HL-60 (cell line): ENCODE results near the gene LMLN.
A peak's percentile ranks its signal among the peaks of the same experiment; 100 is the strongest.

ENCODE experiments used
- DNase-seq, 2 experiments: peaks; one replicate each; pipeline ENCODE4 v3.0.0-alpha.2; 2010 to 2020; ENCODE audit warnings: low read depth in 1 of 2, low spot score in 1 of 2
- H3K27ac ChIP-seq: fragments of 250-450 bp; sonication (Bioruptor Pico); replicated peaks from 2 replicates; pipeline ENCODE4 v1.5.1; 2020; ENCODE audit warnings: mild to moderate bottlenecking, moderate library complexity
- H3K27me3 ChIP-seq: fragments of 250-450 bp; sonication (Bioruptor Pico); 2 replicates; pipeline ENCODE4 v1.5.1; 2021; ENCODE audit warnings: mild to moderate bottlenecking, moderate library complexity; ENCODE audit not compliant: insufficient read depth, poor library complexity, severe bottlenecking
- H3K4me3 ChIP-seq: replicated peaks from 2 replicates; pipeline ENCODE4 v1.5.1; 2011; ENCODE audit warnings: mild to moderate bottlenecking, control low read depth, low read length; ENCODE audit not compliant: insufficient read depth
- GABPA ChIP-seq: IDR thresholded peaks from 2 replicates; pipeline ENCODE4 v1.6.1; 2012; ENCODE audit warnings: low read depth
- POLR2AphosphoS5 ChIP-seq: IDR thresholded peaks from 2 replicates; pipeline ENCODE4 v1.6.1; 2012; ENCODE audit warnings: low read depth
- SPI1 ChIP-seq: IDR thresholded peaks from 2 replicates; pipeline ENCODE4 v1.6.1; 2012; ENCODE audit warnings: low read depth, mild to moderate bottlenecking, borderline replicate concordance
- TF ChIP-seq, protein P1 (sequence below): IDR thresholded peaks from one replicate; pipeline ENCODE4 v1.5.1; 2011; ENCODE audit warnings: low read length, control low read depth, inconsistent platforms; ENCODE audit not compliant: insufficient read depth
- TF ChIP-seq, protein P2 (sequence below): IDR thresholded peaks from 2 replicates; pipeline ENCODE4 v1.6.1; 2012; ENCODE audit warnings: low read depth; ENCODE audit not compliant: insufficient replicate concordance

Gene LMLN

DNA sequence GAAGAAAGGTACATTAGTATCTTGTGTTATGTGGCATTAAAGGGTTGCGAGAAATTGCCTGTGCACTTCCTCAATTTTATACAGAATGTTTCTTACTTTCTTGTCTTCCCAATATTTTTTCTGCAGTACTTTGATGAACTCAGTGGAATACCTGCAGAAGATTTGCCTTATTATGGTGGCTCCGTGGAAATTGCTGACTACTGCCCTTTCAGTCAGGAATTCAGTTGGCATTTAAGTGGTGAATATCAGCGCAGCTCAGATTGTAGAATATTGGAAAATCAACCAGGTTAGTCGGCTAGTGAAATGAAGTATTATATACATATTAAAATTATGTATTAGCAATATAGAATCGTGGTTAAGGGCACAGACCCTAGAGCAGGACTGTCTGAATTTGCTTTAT lies 61.3 kb downstream of the LMLN start:
- no peak overlapping the region for H3K27ac ChIP-seq
- no peak for DNase-seq
- H3K4me3 ChIP-seq = no peak overlapping the region
- peak; percentile 75 for TF ChIP-seq SPI1
- TF ChIP-seq, protein P1, sequence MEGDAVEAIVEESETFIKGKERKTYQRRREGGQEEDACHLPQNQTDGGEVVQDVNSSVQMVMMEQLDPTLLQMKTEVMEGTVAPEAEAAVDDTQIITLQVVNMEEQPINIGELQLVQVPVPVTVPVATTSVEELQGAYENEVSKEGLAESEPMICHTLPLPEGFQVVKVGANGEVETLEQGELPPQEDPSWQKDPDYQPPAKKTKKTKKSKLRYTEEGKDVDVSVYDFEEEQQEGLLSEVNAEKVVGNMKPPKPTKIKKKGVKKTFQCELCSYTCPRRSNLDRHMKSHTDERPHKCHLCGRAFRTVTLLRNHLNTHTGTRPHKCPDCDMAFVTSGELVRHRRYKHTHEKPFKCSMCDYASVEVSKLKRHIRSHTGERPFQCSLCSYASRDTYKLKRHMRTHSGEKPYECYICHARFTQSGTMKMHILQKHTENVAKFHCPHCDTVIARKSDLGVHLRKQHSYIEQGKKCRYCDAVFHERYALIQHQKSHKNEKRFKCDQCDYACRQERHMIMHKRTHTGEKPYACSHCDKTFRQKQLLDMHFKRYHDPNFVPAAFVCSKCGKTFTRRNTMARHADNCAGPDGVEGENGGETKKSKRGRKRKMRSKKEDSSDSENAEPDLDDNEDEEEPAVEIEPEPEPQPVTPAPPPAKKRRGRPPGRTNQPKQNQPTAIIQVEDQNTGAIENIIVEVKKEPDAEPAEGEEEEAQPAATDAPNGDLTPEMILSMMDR = no peak
- H3K27me3 ChIP-seq = no peaks in the 10 kb centered on the region

DNA sequence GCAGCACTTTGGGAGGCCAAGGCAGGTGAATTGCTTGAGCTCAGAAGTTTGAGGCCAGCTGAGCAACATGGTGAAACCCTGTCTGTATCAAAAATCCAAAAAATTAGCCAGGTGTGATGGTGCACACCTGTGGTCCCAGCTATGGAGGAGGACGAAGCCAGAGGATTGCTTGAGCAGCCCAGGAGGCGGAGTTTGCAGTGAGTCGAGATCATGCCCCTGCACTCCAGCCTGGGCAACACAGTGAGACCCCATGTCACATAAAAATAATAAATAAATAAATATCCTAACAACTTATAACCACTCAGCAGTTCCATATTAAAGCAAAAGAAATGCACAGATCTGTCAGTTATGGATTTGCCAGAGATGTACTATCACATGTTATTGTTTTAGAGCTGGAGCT lies 62.6 kb downstream of the LMLN start:
- TF ChIP-seq SPI1 (no peak), GABPA (no peak), POLR2AphosphoS5 (no peak)
- TF ChIP-seq, protein P2, sequence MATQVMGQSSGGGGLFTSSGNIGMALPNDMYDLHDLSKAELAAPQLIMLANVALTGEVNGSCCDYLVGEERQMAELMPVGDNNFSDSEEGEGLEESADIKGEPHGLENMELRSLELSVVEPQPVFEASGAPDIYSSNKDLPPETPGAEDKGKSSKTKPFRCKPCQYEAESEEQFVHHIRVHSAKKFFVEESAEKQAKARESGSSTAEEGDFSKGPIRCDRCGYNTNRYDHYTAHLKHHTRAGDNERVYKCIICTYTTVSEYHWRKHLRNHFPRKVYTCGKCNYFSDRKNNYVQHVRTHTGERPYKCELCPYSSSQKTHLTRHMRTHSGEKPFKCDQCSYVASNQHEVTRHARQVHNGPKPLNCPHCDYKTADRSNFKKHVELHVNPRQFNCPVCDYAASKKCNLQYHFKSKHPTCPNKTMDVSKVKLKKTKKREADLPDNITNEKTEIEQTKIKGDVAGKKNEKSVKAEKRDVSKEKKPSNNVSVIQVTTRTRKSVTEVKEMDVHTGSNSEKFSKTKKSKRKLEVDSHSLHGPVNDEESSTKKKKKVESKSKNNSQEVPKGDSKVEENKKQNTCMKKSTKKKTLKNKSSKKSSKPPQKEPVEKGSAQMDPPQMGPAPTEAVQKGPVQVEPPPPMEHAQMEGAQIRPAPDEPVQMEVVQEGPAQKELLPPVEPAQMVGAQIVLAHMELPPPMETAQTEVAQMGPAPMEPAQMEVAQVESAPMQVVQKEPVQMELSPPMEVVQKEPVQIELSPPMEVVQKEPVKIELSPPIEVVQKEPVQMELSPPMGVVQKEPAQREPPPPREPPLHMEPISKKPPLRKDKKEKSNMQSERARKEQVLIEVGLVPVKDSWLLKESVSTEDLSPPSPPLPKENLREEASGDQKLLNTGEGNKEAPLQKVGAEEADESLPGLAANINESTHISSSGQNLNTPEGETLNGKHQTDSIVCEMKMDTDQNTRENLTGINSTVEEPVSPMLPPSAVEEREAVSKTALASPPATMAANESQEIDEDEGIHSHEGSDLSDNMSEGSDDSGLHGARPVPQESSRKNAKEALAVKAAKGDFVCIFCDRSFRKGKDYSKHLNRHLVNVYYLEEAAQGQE = no peak
- TF ChIP-seq, protein P1 = no peak
- DNase-seq = no peak
- no peaks in the 10 kb centered on the region for H3K27me3 ChIP-seq

DNA sequence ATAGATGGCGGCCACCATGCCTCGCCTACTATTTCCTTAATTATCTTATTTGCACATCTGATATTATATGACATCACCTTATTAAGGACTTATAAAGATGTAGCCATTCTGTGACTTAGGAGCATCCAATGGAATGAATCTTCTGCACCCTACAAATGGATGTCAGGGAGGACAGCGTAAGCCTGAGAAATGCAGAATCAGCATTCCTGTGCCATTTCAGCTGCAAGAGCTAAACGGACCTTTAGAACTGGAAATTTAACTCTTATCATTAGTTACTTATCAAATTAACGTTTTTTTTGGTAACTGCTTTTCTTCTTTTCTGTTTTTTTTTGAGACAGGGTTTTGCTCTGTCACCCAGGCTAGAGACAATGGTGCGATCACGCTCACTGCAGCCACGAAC lies 65.6 kb downstream of the LMLN start:
- DNase-seq = no peak
- TF ChIP-seq, protein P2 = no peak
- TF ChIP-seq, protein P1 = no peak
- no peak for TF ChIP-seq SPI1
- TF ChIP-seq GABPA = no peak
- TF ChIP-seq POLR2AphosphoS5 = no peak
- H3K4me3 ChIP-seq = no peak overlapping the region
- no peaks in the 10 kb centered on the region for H3K27me3 ChIP-seq
- H3K27ac ChIP-seq = no peak overlapping the region

More for the DNA sequence above, 62.6 kb downstream of the LMLN start:
- no peak overlapping the region for H3K4me3 ChIP-seq
- H3K27ac ChIP-seq = no peak overlapping the region

DNA sequence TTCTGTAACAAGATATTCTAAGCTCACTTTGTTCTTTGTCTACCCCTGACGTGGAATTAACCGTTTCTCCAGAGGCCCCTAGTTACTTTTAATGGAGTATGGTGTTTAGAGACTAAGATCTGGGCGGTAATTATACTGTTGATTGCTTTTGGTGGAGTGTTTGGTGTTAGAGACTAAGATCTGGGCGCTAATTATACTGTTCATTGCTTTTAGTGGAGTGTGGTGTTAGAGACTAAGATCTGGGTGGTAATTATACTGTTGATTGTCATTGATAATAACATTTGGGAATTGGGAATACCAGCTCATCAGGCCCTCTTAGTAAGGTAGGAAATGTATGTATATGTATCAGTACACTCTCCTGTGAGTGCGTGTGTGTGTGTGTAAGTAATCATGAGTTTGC lies 66.6 kb downstream of the LMLN start:
- no peak overlapping the region for H3K4me3 ChIP-seq
- no peaks in the 10 kb centered on the region for H3K27me3 ChIP-seq
- H3K27ac ChIP-seq = no peak overlapping the region
- DNase-seq = no peak
- TF ChIP-seq POLR2AphosphoS5 (no peak), GABPA (no peak), SPI1 (no peak)
- TF ChIP-seq, protein P2 = no peak
- TF ChIP-seq, protein P1 = no peak
